ENCODE data around the gene SPG21. TPM values are rescaled to one million over a fixed set of nuclear protein-coding genes. Genes with fewer than 3 reads are reported as not detected.

The SPG21 gene
- total and polyA plus RNA-seq, 2 of the 13 experiments (the other 11 are each of a cell fraction or from before 2014, with no cell fraction given) = 36.7 to 42.4 TPM

DNA sequence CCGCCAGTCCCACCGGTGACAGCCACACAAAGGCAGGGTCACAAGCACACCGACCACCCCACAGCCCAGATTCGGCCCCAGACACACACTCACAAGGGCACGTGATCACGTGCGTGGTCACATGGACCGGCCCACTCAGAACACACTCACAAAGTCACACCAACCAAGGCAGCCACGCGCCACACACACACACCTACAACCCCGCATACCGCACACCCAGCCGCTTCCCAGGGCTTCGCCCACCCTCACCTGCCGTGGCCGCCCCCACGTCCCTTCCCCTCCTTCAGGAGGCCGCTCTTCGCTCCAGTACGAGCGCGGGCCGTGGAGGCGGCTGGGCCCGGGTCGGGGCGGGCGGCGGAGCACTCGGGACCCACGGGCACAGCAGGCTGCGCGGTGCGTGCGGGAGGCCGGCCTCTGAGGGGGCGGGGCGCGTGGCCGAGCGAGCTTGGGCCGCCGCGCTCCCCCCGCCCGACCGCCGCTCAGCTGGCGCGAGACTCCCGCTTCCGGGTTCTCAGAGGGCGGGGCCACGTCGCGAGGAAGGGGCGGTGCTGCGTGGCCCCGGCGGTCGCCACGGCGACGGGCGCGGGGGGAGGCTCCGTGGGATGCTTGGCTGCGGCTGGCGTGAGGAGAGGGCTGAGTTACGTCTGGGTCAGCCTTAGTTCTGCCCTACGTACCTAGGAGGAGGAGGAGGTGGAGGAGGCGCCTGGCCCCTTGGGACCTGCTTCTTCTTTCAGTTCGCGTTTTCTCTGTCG is at the start of gene SPG21 (continued):
- 0 out of 2 replicates have a peak, but pooled peaks have one; percentile 38 for TF ChIP-seq MAF1 (CRISPR knock-in tag; IDR thresholded peaks at IDR 0.05; ENCODE audit: borderline replicate concordance)
- TF ChIP-seq MEIS2 (CRISPR knock-in tag; IDR thresholded peaks at IDR 0.05) = peak; percentile 60; the same call in 1 of the 2 replicates
- TF ChIP-seq RFX1 (IDR thresholded peaks at IDR 0.05) = peak; percentile 93
- TF ChIP-seq FOXA3 (CRISPR knock-in tag; IDR thresholded peaks at IDR 0.05) = peak; percentile 17; the same call in 1 of the 2 replicates
- TF ChIP-seq, protein P1, sequence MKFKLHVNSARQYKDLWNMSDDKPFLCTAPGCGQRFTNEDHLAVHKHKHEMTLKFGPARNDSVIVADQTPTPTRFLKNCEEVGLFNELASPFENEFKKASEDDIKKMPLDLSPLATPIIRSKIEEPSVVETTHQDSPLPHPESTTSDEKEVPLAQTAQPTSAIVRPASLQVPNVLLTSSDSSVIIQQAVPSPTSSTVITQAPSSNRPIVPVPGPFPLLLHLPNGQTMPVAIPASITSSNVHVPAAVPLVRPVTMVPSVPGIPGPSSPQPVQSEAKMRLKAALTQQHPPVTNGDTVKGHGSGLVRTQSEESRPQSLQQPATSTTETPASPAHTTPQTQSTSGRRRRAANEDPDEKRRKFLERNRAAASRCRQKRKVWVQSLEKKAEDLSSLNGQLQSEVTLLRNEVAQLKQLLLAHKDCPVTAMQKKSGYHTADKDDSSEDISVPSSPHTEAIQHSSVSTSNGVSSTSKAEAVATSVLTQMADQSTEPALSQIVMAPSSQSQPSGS (CRISPR knock-in tag; IDR thresholded peaks at IDR 0.05) = no peak
- TF ChIP-seq SNAI1 (CRISPR knock-in tag; IDR thresholded peaks at IDR 0.05; ENCODE audit: borderline replicate concordance) = no peak
- no peak for TF ChIP-seq IKZF4 (CRISPR knock-in tag; IDR thresholded peaks at IDR 0.05; ENCODE audit: borderline replicate concordance, low read depth, not compliant biosample characterization)
- peak; percentile 24; the same call in 1 of the 2 replicates for TF ChIP-seq ZBTB38 (CRISPR knock-in tag; IDR thresholded peaks at IDR 0.05)
- TF ChIP-seq, protein P2, sequence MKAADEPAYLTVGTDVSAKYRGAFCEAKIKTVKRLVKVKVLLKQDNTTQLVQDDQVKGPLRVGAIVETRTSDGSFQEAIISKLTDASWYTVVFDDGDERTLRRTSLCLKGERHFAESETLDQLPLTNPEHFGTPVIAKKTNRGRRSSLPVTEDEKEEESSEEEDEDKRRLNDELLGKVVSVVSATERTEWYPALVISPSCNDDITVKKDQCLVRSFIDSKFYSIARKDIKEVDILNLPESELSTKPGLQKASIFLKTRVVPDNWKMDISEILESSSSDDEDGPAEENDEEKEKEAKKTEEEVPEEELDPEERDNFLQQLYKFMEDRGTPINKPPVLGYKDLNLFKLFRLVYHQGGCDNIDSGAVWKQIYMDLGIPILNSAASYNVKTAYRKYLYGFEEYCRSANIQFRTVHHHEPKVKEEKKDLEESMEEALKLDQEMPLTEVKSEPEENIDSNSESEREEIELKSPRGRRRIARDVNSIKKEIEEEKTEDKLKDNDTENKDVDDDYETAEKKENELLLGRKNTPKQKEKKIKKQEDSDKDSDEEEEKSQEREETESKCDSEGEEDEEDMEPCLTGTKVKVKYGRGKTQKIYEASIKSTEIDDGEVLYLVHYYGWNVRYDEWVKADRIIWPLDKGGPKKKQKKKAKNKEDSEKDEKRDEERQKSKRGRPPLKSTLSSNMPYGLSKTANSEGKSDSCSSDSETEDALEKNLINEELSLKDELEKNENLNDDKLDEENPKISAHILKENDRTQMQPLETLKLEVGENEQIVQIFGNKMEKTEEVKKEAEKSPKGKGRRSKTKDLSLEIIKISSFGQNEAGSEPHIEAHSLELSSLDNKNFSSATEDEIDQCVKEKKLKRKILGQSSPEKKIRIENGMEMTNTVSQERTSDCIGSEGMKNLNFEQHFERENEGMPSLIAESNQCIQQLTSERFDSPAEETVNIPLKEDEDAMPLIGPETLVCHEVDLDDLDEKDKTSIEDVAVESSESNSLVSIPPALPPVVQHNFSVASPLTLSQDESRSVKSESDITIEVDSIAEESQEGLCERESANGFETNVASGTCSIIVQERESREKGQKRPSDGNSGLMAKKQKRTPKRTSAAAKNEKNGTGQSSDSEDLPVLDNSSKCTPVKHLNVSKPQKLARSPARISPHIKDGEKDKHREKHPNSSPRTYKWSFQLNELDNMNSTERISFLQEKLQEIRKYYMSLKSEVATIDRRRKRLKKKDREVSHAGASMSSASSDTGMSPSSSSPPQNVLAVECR (CRISPR knock-in tag; IDR thresholded peaks at IDR 0.05; ENCODE audit: borderline replicate concordance) = peak; percentile 88
- TF ChIP-seq RBM39 (IDR thresholded peaks at IDR 0.05; ENCODE audit: low read depth, low read length, poor library complexity, severe bottlenecking) = peak; percentile 4
- peak; percentile 24; the same call in 1 of the 2 replicates for TF ChIP-seq ZNF263 (CRISPR knock-in tag; IDR thresholded peaks at IDR 0.05)
- peak; percentile 67 for TF ChIP-seq ZNF572 (CRISPR knock-in tag; IDR thresholded peaks at IDR 0.05)
- TF ChIP-seq, protein P3, sequence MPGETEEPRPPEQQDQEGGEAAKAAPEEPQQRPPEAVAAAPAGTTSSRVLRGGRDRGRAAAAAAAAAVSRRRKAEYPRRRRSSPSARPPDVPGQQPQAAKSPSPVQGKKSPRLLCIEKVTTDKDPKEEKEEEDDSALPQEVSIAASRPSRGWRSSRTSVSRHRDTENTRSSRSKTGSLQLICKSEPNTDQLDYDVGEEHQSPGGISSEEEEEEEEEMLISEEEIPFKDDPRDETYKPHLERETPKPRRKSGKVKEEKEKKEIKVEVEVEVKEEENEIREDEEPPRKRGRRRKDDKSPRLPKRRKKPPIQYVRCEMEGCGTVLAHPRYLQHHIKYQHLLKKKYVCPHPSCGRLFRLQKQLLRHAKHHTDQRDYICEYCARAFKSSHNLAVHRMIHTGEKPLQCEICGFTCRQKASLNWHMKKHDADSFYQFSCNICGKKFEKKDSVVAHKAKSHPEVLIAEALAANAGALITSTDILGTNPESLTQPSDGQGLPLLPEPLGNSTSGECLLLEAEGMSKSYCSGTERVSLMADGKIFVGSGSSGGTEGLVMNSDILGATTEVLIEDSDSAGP (CRISPR knock-in tag; IDR thresholded peaks at IDR 0.05; ENCODE audit: borderline replicate concordance) = peak; percentile 54; the same call in 1 of the 2 replicates
- no peak for TF ChIP-seq STAG1 (CRISPR knock-in tag; IDR thresholded peaks at IDR 0.05)
- peak; percentile 73; the same call in 1 of the 2 replicates for TF ChIP-seq ZNF367 (CRISPR knock-in tag; IDR thresholded peaks at IDR 0.05; ENCODE audit: borderline replicate concordance)
- TF ChIP-seq, protein P4, sequence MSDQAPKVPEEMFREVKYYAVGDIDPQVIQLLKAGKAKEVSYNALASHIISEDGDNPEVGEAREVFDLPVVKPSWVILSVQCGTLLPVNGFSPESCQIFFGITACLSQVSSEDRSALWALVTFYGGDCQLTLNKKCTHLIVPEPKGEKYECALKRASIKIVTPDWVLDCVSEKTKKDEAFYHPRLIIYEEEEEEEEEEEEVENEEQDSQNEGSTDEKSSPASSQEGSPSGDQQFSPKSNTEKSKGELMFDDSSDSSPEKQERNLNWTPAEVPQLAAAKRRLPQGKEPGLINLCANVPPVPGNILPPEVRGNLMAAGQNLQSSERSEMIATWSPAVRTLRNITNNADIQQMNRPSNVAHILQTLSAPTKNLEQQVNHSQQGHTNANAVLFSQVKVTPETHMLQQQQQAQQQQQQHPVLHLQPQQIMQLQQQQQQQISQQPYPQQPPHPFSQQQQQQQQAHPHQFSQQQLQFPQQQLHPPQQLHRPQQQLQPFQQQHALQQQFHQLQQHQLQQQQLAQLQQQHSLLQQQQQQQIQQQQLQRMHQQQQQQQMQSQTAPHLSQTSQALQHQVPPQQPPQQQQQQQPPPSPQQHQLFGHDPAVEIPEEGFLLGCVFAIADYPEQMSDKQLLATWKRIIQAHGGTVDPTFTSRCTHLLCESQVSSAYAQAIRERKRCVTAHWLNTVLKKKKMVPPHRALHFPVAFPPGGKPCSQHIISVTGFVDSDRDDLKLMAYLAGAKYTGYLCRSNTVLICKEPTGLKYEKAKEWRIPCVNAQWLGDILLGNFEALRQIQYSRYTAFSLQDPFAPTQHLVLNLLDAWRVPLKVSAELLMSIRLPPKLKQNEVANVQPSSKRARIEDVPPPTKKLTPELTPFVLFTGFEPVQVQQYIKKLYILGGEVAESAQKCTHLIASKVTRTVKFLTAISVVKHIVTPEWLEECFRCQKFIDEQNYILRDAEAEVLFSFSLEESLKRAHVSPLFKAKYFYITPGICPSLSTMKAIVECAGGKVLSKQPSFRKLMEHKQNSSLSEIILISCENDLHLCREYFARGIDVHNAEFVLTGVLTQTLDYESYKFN (CRISPR knock-in tag; conservative IDR thresholded peaks at IDR 0.05) = 0 out of 2 replicates have a peak, but pooled peaks have one; percentile 12
- TF ChIP-seq ZSCAN21 (CRISPR knock-in tag; IDR thresholded peaks at IDR 0.05; ENCODE audit: borderline replicate concordance) = peak; percentile 92
